H1 (cell line): ENCODE data around the gene CACUL1. TPM values are rescaled to one million over a fixed set of nuclear protein-coding genes. Genes with fewer than 3 reads are reported as not detected.

Experiments
- CTCF ChIA-PET: fragments of 300-600 bp; sonication (Branson Sonifier 250); formaldehyde crosslinking; loops from one replicate; lab custom pipeline; 2021; ENCODE audit not compliant: partially characterized antibody; lab: Charles Lee
- POLR2A ChIA-PET: fragments of 300-600 bp; sonication (Branson Sonifier 250); formaldehyde crosslinking; loops from one replicate; lab custom pipeline; 2021; ENCODE audit warnings: inconsistent platforms; ENCODE audit not compliant: partially characterized antibody; lab: Charles Lee
- DNase-seq, 2 experiments: peaks; one replicate each; pipeline versions ENCODE4 v3.0.0 to v3.0.0-alpha.2; 2010 to 2022; ENCODE audit warnings: low spot score in 2 of 2, low read depth in 1 of 2, mixed read lengths in 1 of 2
- FAIRE-seq: peaks from 2 replicates; lab custom pipeline; 2011; peaks lifted over from hg19 to GRCh38; lab: Jason Lieb, UNC
- H2AFZ ChIP-seq: 2 replicates; pipeline ENCODE4 v1.8.1; 2012; ENCODE audit warnings: low read length, inconsistent platforms
- H2AK5ac ChIP-seq: 2 replicates; pipeline ENCODE4 v1.6.1; 2013; ENCODE audit warnings: low read depth, low read length
- H2BK120ac ChIP-seq: replicated peaks from 2 replicates; pipeline ENCODE3; 2013; ENCODE audit warnings: low read depth, low read length, inconsistent platforms
- H2BK12ac ChIP-seq: 2 replicates; pipeline ENCODE4 v1.6.1; 2013; ENCODE audit warnings: low read depth, low read length
- H2BK15ac ChIP-seq: 2 replicates; pipeline ENCODE4 v1.6.1; 2013; ENCODE audit warnings: low read length
- H2BK20ac ChIP-seq: 2 replicates; pipeline ENCODE4 v1.6.1; 2013; ENCODE audit warnings: low read length
- H2BK5ac ChIP-seq: 2 replicates; pipeline ENCODE4 v1.6.1; 2013; ENCODE audit warnings: low read depth, low read length
- H3K14ac ChIP-seq: 2 replicates; pipeline ENCODE4 v1.6.1; 2013; ENCODE audit warnings: inconsistent platforms; ENCODE audit not compliant: insufficient read length
- H3K18ac ChIP-seq: 2 replicates; pipeline ENCODE4 v1.6.1; 2013; ENCODE audit warnings: low read length; ENCODE audit errors: extremely low read depth
- H3K23ac ChIP-seq: 2 replicates; pipeline ENCODE4 v1.6.1; 2013; ENCODE audit warnings: inconsistent platforms; ENCODE audit not compliant: insufficient read length
- H3K23me2 ChIP-seq: 2 replicates; pipeline ENCODE4 v1.6.1; 2013; ENCODE audit warnings: low read depth, low read length
- H3K27ac ChIP-seq: 2 replicates; pipeline ENCODE4 v1.6.1; 2011; ENCODE audit warnings: low read depth, low read length, inconsistent platforms
- H3K27me3 ChIP-seq, 4 experiments: replicated peaks in 1 of 4; 1 replicate in 1 of 4; 2 replicates in 3 of 4; pipeline versions ENCODE4 v1.6.1 to v1.8.1; 2011 to 2013; ENCODE audit warnings: low read length in 3 of 4, mild to moderate bottlenecking in 3 of 4, inconsistent platforms in 2 of 4, mixed read lengths in 2 of 4, moderate library complexity in 1 of 4; ENCODE audit not compliant: control insufficient read depth in 3 of 4, insufficient read depth in 3 of 4; ENCODE audit errors: extremely low read depth in 1 of 4
- H3K36me3 ChIP-seq, 4 experiments: 2 replicates each; pipeline versions ENCODE4 v1.6.1 to v1.8.1; 2011 to 2013; ENCODE audit warnings: mild to moderate bottlenecking in 4 of 4, low read length in 3 of 4, moderate library complexity in 2 of 4, control low read depth in 1 of 4, inconsistent platforms in 1 of 4; ENCODE audit not compliant: insufficient read depth in 4 of 4, control insufficient read depth in 2 of 4
- H3K4ac ChIP-seq: replicated peaks from 2 replicates; pipeline ENCODE3; 2013; ENCODE audit warnings: low read length, low read depth, mixed read lengths, inconsistent platforms; ENCODE audit not compliant: insufficient read length
- H3K4me1 ChIP-seq, 4 experiments: replicated peaks in 1 of 4; 1 replicate in 1 of 4; 2 replicates in 3 of 4; pipeline versions ENCODE4 v1.6.1 to v1.8.1; 2011 to 2013; ENCODE audit warnings: low read length in 3 of 4, inconsistent platforms in 2 of 4, mixed read lengths in 1 of 4; ENCODE audit not compliant: insufficient read depth in 4 of 4, control insufficient read depth in 3 of 4
- H3K4me2 ChIP-seq, 2 experiments: 2 replicates each; pipeline versions ENCODE4 v1.6.1 to v1.8.1; 2011 to 2013; ENCODE audit warnings: low read depth in 2 of 2, low read length in 2 of 2, control low read depth in 1 of 2, inconsistent platforms in 1 of 2, mild to moderate bottlenecking in 1 of 2; ENCODE audit not compliant: insufficient read depth in 1 of 2
- H3K4me3 ChIP-seq, 4 experiments: fragments of 200-600, 300-600 bp in 1 of 4; sonication (generic), shearing (Covaris generic), sonication (Bioruptor Twin) in 1 of 4; 2 replicates each; pipeline versions ENCODE4 v1.5.1 to v1.8.1; 2011 to 2016; ENCODE audit warnings: low read length in 4 of 4, low read depth in 3 of 4, control low read depth in 2 of 4, inconsistent platforms in 2 of 4, mild to moderate bottlenecking in 2 of 4, mixed read lengths in 1 of 4, moderate library complexity in 1 of 4; ENCODE audit not compliant: insufficient read depth in 2 of 4; ENCODE audit errors: extremely low read depth in 1 of 4
- H3K56ac ChIP-seq: replicated peaks from 2 replicates; pipeline ENCODE3; 2013; ENCODE audit warnings: low read depth, mild to moderate bottlenecking, mixed read lengths, low read length, inconsistent platforms; ENCODE audit not compliant: insufficient read length
- H3K79me1 ChIP-seq: 2 replicates; pipeline ENCODE4 v1.6.1; 2013; ENCODE audit warnings: low read depth, low read length, control low read depth
- H3K79me2 ChIP-seq, 2 experiments: 2 replicates each; pipeline versions ENCODE4 v1.6.1 to v1.8.1; 2012 to 2013; ENCODE audit warnings: low read length in 2 of 2, mild to moderate bottlenecking in 2 of 2, inconsistent platforms in 1 of 2; ENCODE audit not compliant: insufficient read depth in 2 of 2, control insufficient read depth in 1 of 2
- H3K9ac ChIP-seq, 4 experiments: replicated peaks in 1 of 4; 1 replicate in 1 of 4; 2 replicates in 3 of 4; pipeline versions ENCODE4 v1.6.1 to v1.8.1; 2011 to 2013; ENCODE audit warnings: low read depth in 3 of 4, low read length in 3 of 4, control low read depth in 2 of 4, mild to moderate bottlenecking in 2 of 4, moderate library complexity in 2 of 4, inconsistent platforms in 1 of 4; ENCODE audit errors: extremely low read depth in 1 of 4
- H3K9me3 ChIP-seq, 2 experiments: 2 replicates each; pipeline versions ENCODE4 v1.6.1 to v1.8.1; 2012 to 2013; ENCODE audit warnings: mild to moderate bottlenecking in 2 of 2, moderate library complexity in 2 of 2, control low read depth in 1 of 2, inconsistent platforms in 1 of 2, low read depth in 1 of 2, low read length in 1 of 2, mixed read lengths in 1 of 2; ENCODE audit not compliant: insufficient read depth in 2 of 2
- H4K20me1 ChIP-seq, 2 experiments: replicated peaks in 1 of 2; 2 replicates each; pipeline versions ENCODE3 to v1.8.1; 2011 to 2013; ENCODE audit warnings: inconsistent platforms in 2 of 2, low read length in 2 of 2, mild to moderate bottlenecking in 1 of 2; ENCODE audit not compliant: insufficient read depth in 2 of 2, control insufficient read depth in 1 of 2
- H4K5ac ChIP-seq: 2 replicates; pipeline ENCODE4 v1.6.1; 2013; ENCODE audit warnings: low read length, low read depth, mixed read lengths, inconsistent platforms; ENCODE audit not compliant: insufficient read length
- H4K8ac ChIP-seq: 2 replicates; pipeline ENCODE4 v1.8.0; 2013; ENCODE audit warnings: mild to moderate bottlenecking, moderate library complexity, low read length, inconsistent platforms; ENCODE audit not compliant: insufficient read depth; ENCODE audit errors: extremely low read depth
- H4K91ac ChIP-seq: replicated peaks from 2 replicates; pipeline ENCODE3; 2013; ENCODE audit warnings: low read length, mixed read lengths, inconsistent platforms; ENCODE audit not compliant: insufficient read length
- CHD2 ChIP-seq: IDR thresholded peaks from 2 replicates; pipeline ENCODE4 v1.6.1; 2012; ENCODE audit warnings: low read length, improper control_type of control experiment
- EGR1 ChIP-seq: IDR thresholded peaks from 2 replicates; pipeline ENCODE4 v1.6.1; 2011; ENCODE audit warnings: low read depth, low read length, borderline replicate concordance
- FOSL1 ChIP-seq: IDR thresholded peaks from 2 replicates; pipeline ENCODE4 v1.6.1; 2011; ENCODE audit warnings: mild to moderate bottlenecking, low read depth, low read length, moderate library complexity; ENCODE audit not compliant: insufficient read depth
- NANOG ChIP-seq: IDR thresholded peaks from 2 replicates; pipeline ENCODE4 v1.6.1; 2011; ENCODE audit warnings: low read length, low read depth, mild to moderate bottlenecking, inconsistent platforms; ENCODE audit not compliant: insufficient read depth, poor library complexity, severe bottlenecking
- RXRA ChIP-seq: IDR thresholded peaks from 2 replicates; pipeline ENCODE4 v1.6.1; 2011; ENCODE audit warnings: low read depth, mild to moderate bottlenecking, low read length, moderate library complexity; ENCODE audit not compliant: insufficient read depth
- SP4 ChIP-seq: IDR thresholded peaks from 2 replicates; pipeline ENCODE4 v1.6.1; 2012; ENCODE audit warnings: low read length, inconsistent platforms
- TCF12 ChIP-seq: IDR thresholded peaks from 2 replicates; pipeline ENCODE4 v1.6.1; 2011; ENCODE audit warnings: low read depth, mild to moderate bottlenecking, low read length
- WGBS, 2 experiments: shearing (Covaris generic) in 1 of 2; methylation state at CpG; one replicate each; pipeline versions ENCODE4 v1.1.6 to v1.1.7; 2013 to 2015; ENCODE audit warnings: low lambda C conversion rate in 2 of 2, mixed read lengths in 2 of 2, inconsistent platforms in 1 of 2, low coverage in 1 of 2, missing lambda C conversion rate in 1 of 2; ENCODE audit not compliant: insufficient replicate concordance in 2 of 2, insufficient coverage in 1 of 2, insufficient read length in 1 of 2; ENCODE audit errors: extremely low coverage in 1 of 2, missing lambda C conversion rate in 1 of 2; 5-methylcytosine and 5-hydroxymethylcytosine counted together
- polyA plus RNA-seq, 7 experiments: library from polyadenylated mRNA; depleted of rRNA in 3 of 7; stranded (reverse) in 5 of 7; unstranded in 2 of 7; fragments of >200 nt in 5 of 7; fragments of 200-250 nt in 2 of 7; gene quantifications; 1 replicate in 5 of 7; 2 replicates in 1 of 7; 4 replicates in 1 of 7; pipeline versions ENCODE4 v1.2.1 to v1.2.3, GENCODE V29; 2011 to 2013; ENCODE audit warnings: missing spikeins in 2 of 7, mixed read lengths in 2 of 7
- total RNA-seq: library from RNA; stranded (reverse); fragmentation: NEBNext Ultra II Directional; extraction: Animal tissue kit (Norgen Biotek cat#: 25700); gene quantifications from 2 replicates; pipeline ENCODE4 v1.2.1, GENCODE V29; 2021

CACUL1 gene
- total and polyA plus RNA-seq, 2 of the 8 experiments (the other 6 are each of a cell fraction or from before 2014, with no cell fraction given) = 6.5 to 34.2 TPM

- H2AK5ac ChIP-seq = no peak overlapping the region
- no peaks in the 10 kb centered on the region; a peak in 1 of 7 replicates for H3K27me3 ChIP-seq
- POLR2A ChIA-PET = interaction anchor here (1.2 kb wide), 1 partner anchor 154 kb away, joined by 3 read pairs; no protein-coding TSS in a partner anchor
- H3K9ac ChIP-seq = no peak overlapping the region
- H3K18ac ChIP-seq = no peak overlapping the region
- no peaks in the 10 kb centered on the region for H3K79me1 ChIP-seq
- no peak overlapping the region for H4K8ac ChIP-seq
- no peak overlapping the region for H3K56ac ChIP-seq
- no peaks in the 10 kb centered on the region for H4K20me1 ChIP-seq
- no peak overlapping the region for H2BK5ac ChIP-seq
- H3K9me3 ChIP-seq = no peaks in the 10 kb centered on the region
- H3K36me3 ChIP-seq = no peaks in the 10 kb centered on the region
- CTCF ChIA-PET = interaction anchor here (0.7 to 1.4 kb wide), 4 partner anchors 9 to 19 kb away, joined by 3 to 4 read pairs (median 3); no protein-coding TSS in a partner anchor
- no peak overlapping the region for H3K4me3 ChIP-seq
- FAIRE-seq (no peak), DNase-seq (no peak)
- H3K27ac ChIP-seq = no peak overlapping the region
- no peak overlapping the region for H3K4me2 ChIP-seq
- no peaks in the 10 kb centered on the region for H3K4me1 ChIP-seq
- H3K14ac ChIP-seq = no peak overlapping the region
- H2BK15ac ChIP-seq = no peak overlapping the region
- H2BK120ac ChIP-seq = no peak overlapping the region
- H2BK12ac ChIP-seq = no peak overlapping the region
- 93% methylated on average over 22 of the region's 24 CpGs; no CpG with 5 or more reads in 1 of the 2 experiments for WGBS, 2 experiments
- H3K23ac ChIP-seq = no peak overlapping the region
- H3K79me2 ChIP-seq = no peaks in the 10 kb centered on the region
- H3K23me2 ChIP-seq = no peaks in the 10 kb centered on the region
- no peak overlapping the region for H4K5ac ChIP-seq
- no peak overlapping the region for H4K91ac ChIP-seq
- no peak overlapping the region for H3K4ac ChIP-seq
- no peak overlapping the region for H2AFZ ChIP-seq
- no peak overlapping the region for H2BK20ac ChIP-seq
- no peak for TF ChIP-seq FOSL1
- no peak for TF ChIP-seq CHD2
- TF ChIP-seq TCF12 = no peak
- TF ChIP-seq SP4 = no peak
- no peak for TF ChIP-seq NANOG
- TF ChIP-seq EGR1 = no peak
- no peak for TF ChIP-seq RXRA
Observed at GRCh38 chr10:118783776-118784545, 29.2 kb upstream of the CACUL1 start.
